HFFc6 (cell line): Measurements from ENCODE around the gene SLC2A14. TPM values are rescaled to one million over a fixed set of nuclear protein-coding genes. Genes with fewer than 3 reads are reported as not detected.
A peak's percentile ranks its signal among the peaks of the same experiment; 100 is the strongest.
"Not testable (repeated sequence)": the region's sequence is repeated elsewhere in the genome, so short reads cannot be mapped to it uniquely, and the experiment has no call there.

Source experiments
- DNase-seq: peaks from one replicate; pipeline ENCODE4 v3.0.0-alpha.2; 2018
- H3K27ac Mint-ChIP-seq: 2 replicates; pipeline ENCODE4 v1.8.0; 2020; ENCODE audit warnings: mild to moderate bottlenecking, mixed read lengths
- H3K27me3 Mint-ChIP-seq: 2 replicates; pipeline ENCODE4 v1.8.0; 2021; ENCODE audit warnings: mild to moderate bottlenecking, moderate library complexity, mixed read lengths; ENCODE audit not compliant: insufficient read depth
- H3K36me3 Mint-ChIP-seq: 2 replicates; pipeline ENCODE4 v1.8.0; 2021; ENCODE audit warnings: low read depth, mixed read lengths
- H3K4me1 Mint-ChIP-seq: 2 replicates; pipeline ENCODE4 v1.8.0; 2020; ENCODE audit warnings: low read depth, mixed read lengths
- H3K4me3 Mint-ChIP-seq: 2 replicates; pipeline ENCODE4 v1.8.0; 2020; ENCODE audit warnings: mild to moderate bottlenecking, moderate library complexity, mixed read lengths
- H3K9me3 Mint-ChIP-seq: 2 replicates; pipeline ENCODE4 v1.8.0; 2020; ENCODE audit warnings: mild to moderate bottlenecking, mixed read lengths
- total RNA-seq, 6 experiments: library from RNA; stranded (reverse); fragmentation: NEBNext Ultra II Directional; extraction: Animal tissue kit (Norgen Biotek cat#: 25700); gene quantifications; 2 replicates in 1 of 6; 3 replicates in 5 of 6; pipeline ENCODE4 v1.2.3, GENCODE V29; 2021
- TF ChIP-seq, protein P1 (sequence below): fragments of 200-600 bp; sonication (generic); IDR thresholded peaks from 2 replicates; pipeline ENCODE4 v1.5.0; 2021; ENCODE audit warnings: antibody characterized with exemption, mild to moderate bottlenecking

Gene SLC2A14
- total RNA-seq, 6 experiments from 2014 or later = 0.07 TPM; not detected in 5

DNA sequence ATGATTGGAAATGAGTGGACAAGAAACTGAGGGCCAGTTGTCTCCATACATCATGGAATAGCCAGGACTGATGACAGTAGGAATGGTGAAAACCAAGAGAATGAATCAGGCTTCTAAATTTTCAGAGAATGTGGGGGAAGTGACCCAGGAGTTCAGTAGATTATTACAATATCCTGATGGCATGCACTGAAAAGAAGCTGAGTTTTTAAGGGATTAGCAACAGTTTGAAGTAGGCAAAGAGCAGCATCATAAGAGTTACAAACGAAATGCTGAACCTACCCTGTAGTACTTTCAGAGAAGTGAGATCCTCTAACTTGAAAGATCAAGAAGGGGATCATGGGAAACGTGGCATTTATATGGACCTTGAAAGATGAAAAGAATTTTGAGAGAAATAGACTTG lies 13.2 kb downstream of the SLC2A14 start:
- Mint-ChIP-seq H3K27ac (peak overlapping the region; percentile 91), H3K27me3 (peaks cover 4% of the 10 kb centered on the region), H3K4me1 (peaks cover 41% of the 10 kb centered on the region), H3K4me3 (peak overlapping the region; percentile 74), H3K36me3 (no peaks in the 10 kb centered on the region), H3K9me3 (no peaks in the 10 kb centered on the region)
- DNase-seq = peak; percentile 79
- TF ChIP-seq, protein P1, sequence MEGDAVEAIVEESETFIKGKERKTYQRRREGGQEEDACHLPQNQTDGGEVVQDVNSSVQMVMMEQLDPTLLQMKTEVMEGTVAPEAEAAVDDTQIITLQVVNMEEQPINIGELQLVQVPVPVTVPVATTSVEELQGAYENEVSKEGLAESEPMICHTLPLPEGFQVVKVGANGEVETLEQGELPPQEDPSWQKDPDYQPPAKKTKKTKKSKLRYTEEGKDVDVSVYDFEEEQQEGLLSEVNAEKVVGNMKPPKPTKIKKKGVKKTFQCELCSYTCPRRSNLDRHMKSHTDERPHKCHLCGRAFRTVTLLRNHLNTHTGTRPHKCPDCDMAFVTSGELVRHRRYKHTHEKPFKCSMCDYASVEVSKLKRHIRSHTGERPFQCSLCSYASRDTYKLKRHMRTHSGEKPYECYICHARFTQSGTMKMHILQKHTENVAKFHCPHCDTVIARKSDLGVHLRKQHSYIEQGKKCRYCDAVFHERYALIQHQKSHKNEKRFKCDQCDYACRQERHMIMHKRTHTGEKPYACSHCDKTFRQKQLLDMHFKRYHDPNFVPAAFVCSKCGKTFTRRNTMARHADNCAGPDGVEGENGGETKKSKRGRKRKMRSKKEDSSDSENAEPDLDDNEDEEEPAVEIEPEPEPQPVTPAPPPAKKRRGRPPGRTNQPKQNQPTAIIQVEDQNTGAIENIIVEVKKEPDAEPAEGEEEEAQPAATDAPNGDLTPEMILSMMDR = no peak

DNA sequence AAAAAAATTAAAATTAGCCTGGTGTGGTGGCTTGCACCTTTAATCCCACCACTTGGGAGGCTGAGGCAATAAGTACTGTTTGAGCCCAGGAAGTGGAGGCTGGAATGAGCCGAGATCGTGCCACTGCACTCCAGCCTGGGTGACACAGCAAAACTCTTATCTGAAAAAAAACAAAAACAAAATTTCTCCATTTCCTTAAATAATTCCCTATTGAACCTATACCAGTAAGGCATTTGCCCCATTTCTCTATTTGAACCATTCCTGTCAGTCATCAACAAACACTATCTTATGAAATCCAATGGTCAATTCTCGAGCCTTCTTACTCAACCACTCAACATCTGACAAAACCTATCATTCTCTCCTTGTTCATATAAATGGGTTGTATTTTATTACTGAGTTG lies 14.7 kb downstream of the SLC2A14 start:
- no peak for DNase-seq
- H3K4me1 Mint-ChIP-seq = peaks cover 41% of the 10 kb centered on the region
- H3K36me3 Mint-ChIP-seq = no peaks in the 10 kb centered on the region
- peaks cover 10% of the 10 kb centered on the region for H3K27me3 Mint-ChIP-seq
- H3K9me3 Mint-ChIP-seq = no peaks in the 10 kb centered on the region
- no peak overlapping the region for H3K4me3 Mint-ChIP-seq
- TF ChIP-seq, protein P1 = no peak
- no peak overlapping the region for H3K27ac Mint-ChIP-seq

DNA sequence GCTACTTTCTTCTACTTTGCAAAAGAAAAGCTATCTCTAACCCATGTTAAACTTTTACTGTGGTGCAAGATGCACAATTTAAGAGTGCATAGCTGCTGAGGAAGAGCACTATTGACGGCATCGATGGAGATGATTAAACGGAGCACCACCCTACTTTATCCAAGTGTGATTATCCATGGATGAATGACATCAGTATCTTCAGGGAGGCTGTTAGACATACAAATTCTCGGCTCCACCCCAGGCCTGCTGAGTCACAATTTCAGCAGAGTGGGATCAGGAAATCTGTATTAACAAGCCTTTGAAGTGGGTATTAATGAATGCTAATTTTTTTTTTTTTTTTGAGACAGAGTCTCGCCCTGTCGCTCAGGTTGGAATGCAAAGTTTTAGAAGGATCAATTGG lies 16.2 kb downstream of the SLC2A14 start:
- Mint-ChIP-seq H3K36me3 (no peaks in the 10 kb centered on the region), H3K27ac (no peak overlapping the region), H3K9me3 (no peaks in the 10 kb centered on the region), H3K27me3 (peaks cover 11% of the 10 kb centered on the region), H3K4me1 (peaks cover 46% of the 10 kb centered on the region), H3K4me3 (no peak overlapping the region)
- TF ChIP-seq, protein P1 = no peak
- DNase-seq = no peak

DNA sequence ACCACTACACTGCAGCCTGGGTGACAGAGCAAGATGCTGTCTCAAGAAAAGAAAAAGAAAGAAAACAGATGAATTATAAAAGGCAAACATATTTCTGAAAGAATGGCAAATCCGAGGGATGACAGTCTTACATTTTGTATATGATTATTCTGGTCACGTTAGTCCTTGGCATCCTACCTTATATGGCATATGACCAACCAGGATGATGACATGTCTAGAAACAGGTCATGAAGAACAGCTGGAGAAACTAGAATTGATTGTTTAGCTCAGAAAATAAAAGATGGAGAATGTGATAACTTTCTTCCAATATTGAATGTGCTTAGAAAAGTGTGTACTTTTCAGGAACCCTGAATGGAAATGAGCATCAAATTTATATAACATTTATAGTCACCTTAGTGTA lies 19.2 kb downstream of the SLC2A14 start:
- H3K4me3 Mint-ChIP-seq = no peak overlapping the region

DNA sequence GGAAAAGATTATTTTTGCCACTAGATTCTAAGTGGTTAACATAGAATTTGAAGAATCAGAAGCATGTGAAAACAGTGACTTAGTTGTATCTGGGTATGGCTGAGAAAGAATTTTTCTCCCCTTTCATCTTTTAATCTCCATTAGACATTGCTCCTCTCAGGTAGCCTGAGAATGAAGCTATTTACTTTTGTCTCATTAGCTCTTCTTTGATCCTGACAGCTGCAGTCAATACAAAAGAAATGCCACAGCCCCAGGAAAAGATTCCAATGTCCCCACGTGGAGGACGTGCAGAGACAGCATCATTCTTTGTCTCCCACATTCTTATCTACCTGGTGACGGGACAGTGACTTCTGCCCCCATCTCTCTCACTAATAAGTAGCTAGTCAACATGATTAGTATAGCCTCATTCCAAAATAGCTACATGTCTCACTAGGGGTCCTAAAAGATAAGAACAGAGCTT lies 21.1 kb downstream of the SLC2A14 start:
- H3K4me3 Mint-ChIP-seq, H3K36me3 Mint-ChIP-seq: not testable (repeated sequence)

More for the DNA sequence above, 19.2 kb downstream of the SLC2A14 start:
- peaks cover 21% of the 10 kb centered on the region for H3K4me1 Mint-ChIP-seq
- peaks cover 14% of the 10 kb centered on the region for H3K27me3 Mint-ChIP-seq
- no peaks in the 10 kb centered on the region for H3K9me3 Mint-ChIP-seq
- TF ChIP-seq, protein P1 = no peak
- no peak for DNase-seq
- H3K36me3 Mint-ChIP-seq = no peaks in the 10 kb centered on the region
- no peak overlapping the region for H3K27ac Mint-ChIP-seq

DNA sequence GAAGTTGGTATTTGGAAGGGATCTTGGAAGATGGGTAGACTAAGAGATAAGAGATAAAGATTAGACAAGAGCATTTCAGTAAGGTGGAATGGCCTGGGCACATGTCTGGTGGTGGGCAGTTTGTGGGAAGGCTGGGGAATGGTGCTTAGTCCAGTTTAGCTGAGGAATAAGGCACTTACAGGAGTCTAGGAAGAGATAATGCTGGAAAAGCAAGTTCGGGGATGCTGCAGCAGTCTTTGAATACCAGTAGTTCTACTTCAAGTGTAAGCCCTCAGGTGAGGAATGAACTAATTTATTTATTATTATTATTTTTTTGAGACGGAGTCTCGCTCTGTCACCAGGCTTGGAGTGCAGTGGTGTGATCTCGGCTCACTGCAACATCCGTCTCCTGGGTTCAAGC lies 22.6 kb downstream of the SLC2A14 start:
- Mint-ChIP-seq H3K27me3 (peaks cover 16% of the 10 kb centered on the region), H3K4me1 (peaks cover 15% of the 10 kb centered on the region)
- H3K27ac Mint-ChIP-seq, H3K9me3 Mint-ChIP-seq, H3K36me3 Mint-ChIP-seq, DNase-seq, H3K4me3 Mint-ChIP-seq: not testable (repeated sequence)

More for the DNA sequence above, 21.1 kb downstream of the SLC2A14 start:
- H3K4me1 Mint-ChIP-seq = peaks cover 20% of the 10 kb centered on the region
- H3K27me3 Mint-ChIP-seq = peaks cover 14% of the 10 kb centered on the region
- not testable (repeated sequence) for H3K27ac Mint-ChIP-seq, DNase-seq, H3K9me3 Mint-ChIP-seq

DNA sequence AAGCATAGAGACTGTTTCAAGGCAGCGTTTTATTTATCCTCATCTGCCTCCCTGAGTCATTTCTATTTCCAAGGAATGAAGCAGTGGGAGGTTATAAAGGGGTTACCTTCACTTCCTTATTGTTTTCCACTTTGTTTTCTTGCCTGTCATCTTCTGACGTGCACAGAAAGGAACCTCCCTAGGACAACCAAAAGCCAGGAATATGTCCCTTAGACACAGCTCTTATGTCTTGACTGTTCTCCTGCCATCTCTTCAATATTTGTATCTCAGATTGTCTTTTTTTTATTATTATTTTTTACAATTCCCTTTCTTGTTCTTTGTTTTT lies 24.7 kb downstream of the SLC2A14 start:
- not testable (repeated sequence) for H3K9me3 Mint-ChIP-seq, H3K27ac Mint-ChIP-seq, DNase-seq, H3K36me3 Mint-ChIP-seq, H3K4me3 Mint-ChIP-seq
- Mint-ChIP-seq H3K4me1 (peaks cover 22% of the 10 kb centered on the region), H3K27me3 (peaks cover 13% of the 10 kb centered on the region)

DNA sequence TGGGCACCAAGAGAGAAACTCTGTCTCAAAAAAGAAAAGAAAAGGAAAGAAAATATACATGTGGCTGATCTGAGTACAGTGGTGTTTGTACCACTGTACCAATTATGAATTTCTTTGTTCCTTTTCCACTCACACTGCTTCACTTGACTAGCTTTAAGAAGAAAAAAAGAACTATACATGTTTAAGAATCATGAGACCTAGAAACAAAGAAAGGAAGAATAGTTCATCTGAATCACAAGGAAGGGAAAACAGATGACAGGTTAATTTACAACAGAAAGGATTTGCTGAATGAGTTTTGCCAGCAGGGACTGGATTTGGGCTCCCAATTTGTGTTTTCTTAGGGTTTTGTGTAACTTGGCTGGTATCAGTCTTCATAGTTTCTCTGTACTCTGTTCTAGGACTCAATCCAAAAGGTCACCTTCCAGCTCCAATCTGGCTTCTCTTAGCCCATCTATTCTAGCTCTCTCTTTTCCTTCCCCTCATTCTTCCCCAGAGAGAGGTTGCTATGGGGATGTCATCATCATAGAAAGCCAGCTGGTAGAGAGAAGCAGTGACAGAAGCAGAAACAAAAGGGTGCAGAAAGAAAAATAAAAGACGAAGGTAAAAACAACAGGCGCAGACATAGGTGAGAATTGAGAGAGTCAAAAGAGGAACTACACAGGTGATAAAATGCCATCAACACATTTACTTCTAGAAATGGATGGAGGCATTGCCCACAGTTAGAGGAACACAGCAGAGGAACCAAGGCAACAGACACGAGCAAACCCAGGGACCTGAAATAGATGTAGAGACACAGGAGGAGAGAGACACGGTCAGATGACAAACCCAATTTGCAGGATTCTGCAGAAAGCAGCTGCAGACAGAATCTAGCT lies 25.3 kb downstream of the SLC2A14 start:
- H3K4me3 Mint-ChIP-seq, H3K36me3 Mint-ChIP-seq, H3K9me3 Mint-ChIP-seq, DNase-seq: not testable (repeated sequence)
- peaks cover 13% of the 10 kb centered on the region for H3K27me3 Mint-ChIP-seq
- peaks cover 22% of the 10 kb centered on the region for H3K4me1 Mint-ChIP-seq
- peak overlapping the region; percentile 35 for H3K27ac Mint-ChIP-seq
